NCI-H146 treated with DMSO at 0.1 percent for 48 hours (cell line): ENCODE results near the gene TMEM245.
A peak's percentile ranks its signal among the peaks of the same experiment; 100 is the strongest.

ENCODE experiments used
- DNase-seq: peaks from one replicate; lab custom pipeline; 2025; ENCODE audit not compliant: unreplicated experiment; lab: John Stamatoyannopoulos, UW

Gene TMEM245

DNA sequence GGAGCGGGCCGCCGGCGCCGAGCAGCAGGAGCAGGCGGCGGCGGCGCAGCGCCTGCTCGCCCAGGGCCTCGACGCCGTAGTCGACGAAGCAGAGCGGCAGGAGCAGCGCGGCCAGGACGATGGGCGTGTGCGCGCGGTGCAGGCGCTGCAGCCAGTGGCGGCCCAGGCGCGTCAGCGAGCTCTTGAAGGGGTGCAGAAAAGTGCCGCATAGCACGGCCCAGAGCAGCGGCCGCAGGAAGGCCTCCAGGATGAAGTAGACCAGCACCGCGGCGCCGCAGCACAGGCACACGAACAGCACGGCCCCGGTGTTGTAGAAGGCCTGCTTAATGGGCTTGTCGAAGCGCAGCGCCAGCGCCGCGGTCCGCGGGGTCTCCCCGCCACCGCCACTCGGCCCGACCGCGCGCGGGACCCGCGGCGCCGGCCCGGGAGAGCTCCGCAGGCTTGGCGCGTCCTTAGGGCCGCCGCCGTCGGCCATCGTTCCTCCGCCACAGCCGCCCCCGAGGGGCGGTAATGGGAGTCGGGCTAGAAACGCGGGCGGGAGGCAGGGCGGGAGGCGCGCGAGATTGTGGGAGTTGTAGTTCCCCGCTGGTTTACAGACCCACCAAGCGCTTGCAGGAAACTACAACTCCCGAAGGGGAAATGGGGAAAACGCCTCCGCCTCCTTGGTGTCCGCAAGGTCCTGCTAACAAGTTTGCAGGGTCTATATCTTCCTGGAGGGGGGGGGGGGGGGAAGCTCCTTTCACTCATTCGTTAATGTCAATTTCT is at the start of gene TMEM245:
Gene TMEM245, minus strand, starts transcription at position 509 of the 765 bp plus-strand sequence. Its CDS starts 34 bp downstream, at position 475.
- peak; percentile 87 for DNase-seq

DNA sequence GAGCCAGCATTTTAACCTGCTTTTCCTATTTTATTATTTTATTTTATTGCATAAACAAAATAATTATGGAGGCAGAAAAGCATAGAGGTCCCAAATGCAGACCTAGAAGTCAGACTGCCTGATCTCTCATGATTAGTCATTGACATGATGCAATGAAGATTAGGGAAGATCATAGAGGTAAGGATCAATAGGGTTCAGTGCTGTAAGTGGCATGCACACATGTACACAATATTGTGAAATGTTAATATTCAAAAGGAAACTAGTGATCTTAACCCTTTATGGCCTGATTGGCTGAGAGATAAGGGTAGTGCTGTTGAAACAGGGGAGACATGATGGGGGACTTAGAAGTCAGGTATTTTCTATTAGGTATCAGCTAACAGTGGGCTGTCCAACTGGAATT is 48.4 kb upstream of the TMEM245 start:
- no peak for DNase-seq

DNA sequence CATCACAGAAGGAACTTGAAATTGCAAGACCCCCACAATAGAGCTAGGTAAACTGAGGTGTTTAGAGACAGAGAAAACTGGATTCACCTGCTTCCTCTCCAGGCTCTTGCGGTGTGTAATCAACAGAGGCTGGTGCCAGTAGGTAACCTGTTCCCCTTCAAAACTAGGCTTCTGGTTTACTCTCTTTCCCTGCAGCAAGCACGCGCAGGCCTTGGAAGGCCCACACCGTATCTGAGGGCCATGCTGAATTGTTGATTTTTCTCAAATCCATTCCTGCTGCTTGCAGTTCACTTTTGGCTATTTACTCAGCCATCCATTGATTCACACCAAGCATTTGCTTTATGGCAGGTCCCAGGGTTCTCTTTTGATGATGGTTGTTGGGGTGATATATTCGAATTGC is 48.0 kb upstream of the TMEM245 start:
- DNase-seq: no peak

DNA sequence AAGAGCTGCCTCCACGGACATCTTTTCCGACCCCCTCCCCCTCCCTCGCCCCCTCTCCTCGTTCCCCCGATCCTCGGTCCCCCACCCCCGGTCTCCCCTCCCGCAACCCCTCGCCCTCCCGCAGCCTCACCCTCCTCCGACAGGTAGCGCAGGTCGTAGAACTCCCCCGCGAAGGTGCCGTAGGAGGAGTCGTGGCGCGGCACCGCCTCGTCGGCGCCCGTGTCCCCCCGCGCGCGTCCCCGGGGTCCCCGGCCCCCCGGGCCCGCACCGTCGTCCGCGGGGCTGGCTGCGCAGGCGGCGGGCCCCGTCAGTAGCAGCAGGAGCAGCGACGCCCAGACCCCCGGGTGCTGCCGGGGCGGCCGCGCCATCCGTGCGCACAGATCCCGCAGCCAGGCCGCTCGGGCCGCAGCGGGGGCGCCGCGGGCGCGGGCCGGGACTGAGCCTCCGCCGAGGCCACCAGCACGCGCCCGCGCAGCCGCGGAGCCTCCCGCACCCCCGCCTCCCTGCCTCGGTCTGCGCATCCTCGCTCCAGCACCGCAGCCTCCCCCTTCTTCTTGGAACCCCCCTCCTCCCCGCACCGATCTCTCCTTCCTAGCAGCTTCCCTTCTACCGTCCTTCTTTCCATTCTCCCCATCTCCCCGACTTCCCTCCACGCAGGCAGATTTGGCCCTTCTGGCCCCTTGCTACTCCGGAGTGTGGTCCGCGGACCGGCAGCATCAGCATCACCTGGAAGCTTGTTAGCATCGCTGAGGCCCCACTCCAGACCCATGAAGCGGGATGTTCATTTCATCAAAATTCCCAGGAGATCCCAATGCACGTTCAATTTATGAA is 47.2 kb upstream of the TMEM245 start, which contains the start of gene FRRS1L:
Gene FRRS1L, minus strand, starts transcription at position 479 of the 831 bp plus-strand sequence. Its CDS starts 111 bp downstream, at position 368.
- DNase-seq: no peak

DNA sequence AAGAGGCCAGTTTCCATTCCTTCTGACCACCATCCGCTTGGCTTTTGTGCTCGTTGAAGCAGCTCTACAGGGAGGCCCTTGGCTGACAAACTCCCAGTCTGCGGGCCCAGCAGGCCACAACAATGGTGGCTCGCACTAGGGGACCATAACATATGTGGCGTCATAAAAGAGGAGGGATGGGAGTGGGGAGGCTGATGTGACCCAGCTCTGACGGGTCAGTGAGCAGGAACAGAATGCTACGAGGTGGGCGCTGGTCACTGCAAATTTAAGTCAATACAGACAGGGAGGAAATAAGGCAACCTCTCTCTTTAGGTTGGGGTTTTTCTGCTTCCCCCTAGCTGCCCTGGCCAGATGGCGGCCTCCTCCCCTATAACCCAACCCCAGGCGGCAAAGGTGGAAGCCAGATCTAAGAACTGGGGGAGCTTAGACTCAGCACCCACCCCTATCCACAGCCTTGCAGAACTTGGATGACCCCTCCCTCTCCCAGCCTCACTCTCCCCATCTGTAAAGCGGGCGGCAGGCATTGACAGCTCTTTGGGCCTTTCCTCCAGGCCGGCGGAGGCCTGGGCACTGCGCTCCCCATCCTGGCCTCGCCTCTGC is 46.5 kb upstream of the TMEM245 start:
- DNase-seq: peak; percentile 53

DNA sequence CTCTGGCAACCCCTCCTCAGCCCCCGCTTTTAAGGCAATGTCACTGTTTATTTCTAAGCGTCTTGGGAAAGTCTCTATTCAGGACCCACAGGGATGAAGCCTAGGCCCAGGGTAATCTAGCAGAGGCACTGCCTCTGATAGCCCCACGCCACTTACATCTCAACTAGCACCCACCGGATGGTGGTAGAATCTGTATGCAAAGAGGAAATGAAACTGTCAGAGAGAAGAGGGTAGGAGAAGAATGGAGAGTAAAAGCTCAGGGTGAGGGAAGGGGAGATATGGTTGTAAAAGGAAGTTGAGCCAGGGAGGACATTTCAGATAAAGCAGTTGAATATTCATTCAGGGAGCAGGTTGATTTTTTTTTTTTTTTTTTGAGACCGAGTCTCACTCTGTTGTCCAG is 44.3 kb upstream of the TMEM245 start:
- no peak for DNase-seq

DNA sequence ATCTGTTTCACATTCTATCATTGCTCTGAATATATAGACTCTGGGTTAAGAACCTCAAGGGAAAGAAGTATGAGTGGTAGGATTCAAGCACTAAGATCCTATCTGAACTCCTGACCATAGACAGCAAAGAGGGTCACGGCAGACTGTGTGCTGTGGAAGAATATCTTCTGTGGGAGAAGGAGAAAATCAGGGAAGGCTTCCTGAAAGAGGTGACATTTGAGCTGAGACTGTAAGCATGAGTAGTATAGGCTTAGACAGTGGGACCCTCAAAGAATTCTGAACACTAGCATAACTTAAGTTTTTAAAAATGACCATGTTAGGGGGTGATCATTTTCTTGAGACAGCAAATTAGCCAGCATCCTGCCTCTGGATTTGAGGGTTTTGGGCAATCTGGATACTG is 43.4 kb upstream of the TMEM245 start:
- no peak for DNase-seq

DNA sequence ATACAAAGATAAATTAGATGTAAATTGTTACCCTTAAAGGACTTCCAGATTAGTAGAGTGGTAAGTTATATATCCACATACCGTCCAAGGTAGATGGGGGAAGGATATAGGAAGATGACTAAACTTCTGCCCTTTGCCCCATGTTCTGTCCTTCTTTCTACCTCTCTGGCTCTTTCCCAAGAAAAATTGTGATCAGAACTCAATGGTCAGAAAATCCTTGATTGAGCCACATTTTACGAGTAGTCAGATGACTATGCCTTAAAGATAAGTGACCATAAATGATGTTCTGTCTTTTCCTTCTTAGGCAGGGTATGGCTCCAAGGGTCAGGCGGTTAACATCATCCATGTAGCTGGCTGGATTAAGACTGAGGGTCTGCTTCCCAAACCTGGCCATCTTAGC is 42.9 kb upstream of the TMEM245 start:
- DNase-seq: no peak

DNA sequence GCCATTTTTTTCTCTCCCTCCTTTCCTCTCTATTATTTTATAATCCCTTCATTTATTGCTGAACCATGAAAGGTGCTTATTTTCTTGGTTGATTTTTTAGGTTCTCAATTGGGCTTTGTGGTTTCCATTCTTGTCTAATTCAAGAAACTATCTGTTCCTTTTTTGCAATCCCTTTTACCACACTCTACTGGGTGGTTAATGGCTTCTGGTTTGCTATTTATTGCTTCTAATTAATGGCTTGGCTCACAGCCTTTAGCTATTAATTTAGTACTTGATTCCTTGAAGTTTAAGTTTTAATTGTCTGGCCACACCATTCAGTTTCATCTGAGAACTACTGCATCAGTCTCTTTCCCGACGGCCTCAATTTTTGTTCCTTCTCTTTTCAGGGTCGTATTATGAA is 41.7 kb upstream of the TMEM245 start:
- no peak for DNase-seq

DNA sequence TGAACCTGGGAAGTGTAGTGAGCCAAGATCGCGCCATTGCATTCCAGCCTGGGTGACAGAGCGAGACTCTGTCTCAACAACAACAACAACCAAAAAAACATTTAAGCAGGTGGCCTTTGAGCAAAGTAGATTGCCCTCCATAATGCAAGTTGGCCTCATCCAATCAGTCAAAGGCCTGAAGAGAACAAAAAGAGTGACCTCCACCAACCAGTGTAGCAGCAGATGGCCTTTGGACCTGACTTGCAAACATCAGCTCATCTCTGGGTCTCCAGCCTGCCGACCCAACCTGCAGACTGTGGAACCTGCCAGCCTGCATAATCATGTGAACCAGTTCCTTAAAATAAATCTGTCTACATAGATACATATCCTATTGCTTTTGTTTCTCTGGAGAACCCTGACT is 39.8 kb upstream of the TMEM245 start:
- no peak for DNase-seq

DNA sequence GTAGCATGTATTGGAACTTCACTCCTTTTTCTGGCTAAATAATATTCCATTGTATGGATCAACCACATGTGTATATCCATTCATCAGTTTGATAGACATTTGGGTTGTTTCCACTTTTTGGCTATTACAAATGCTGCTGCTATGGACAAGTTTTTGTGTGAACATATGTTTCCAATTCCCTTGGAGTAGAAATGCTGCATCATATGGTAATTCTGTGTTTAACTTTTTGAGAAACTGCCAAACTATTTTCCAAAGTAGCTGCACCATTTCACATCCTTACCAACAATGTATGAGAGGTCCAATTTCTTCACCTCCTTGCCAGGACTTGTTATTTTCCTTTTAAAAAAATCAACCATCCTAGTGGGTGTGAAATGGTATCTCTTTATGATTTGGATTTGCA is 38.9 kb upstream of the TMEM245 start:
- no peak for DNase-seq

DNA sequence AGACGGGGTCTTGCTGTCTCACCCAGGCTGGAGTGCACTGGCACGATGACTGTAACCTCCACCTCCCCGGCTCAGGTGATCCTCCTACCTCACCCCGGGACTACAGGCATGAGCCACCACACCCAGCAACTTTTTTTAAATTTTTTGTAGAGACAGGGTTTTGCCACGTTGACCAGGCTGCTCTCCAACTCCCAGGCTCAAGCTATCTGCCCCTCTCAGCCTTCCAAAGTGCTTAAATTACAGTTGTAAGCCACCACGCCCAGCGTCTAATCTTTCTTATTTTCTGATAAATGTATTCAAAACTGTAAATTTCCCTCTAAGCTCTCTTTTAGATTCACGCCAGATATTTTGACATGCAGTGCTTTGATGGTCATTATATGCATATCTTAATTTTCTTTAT is 37.0 kb upstream of the TMEM245 start:
- DNase-seq: no peak

DNA sequence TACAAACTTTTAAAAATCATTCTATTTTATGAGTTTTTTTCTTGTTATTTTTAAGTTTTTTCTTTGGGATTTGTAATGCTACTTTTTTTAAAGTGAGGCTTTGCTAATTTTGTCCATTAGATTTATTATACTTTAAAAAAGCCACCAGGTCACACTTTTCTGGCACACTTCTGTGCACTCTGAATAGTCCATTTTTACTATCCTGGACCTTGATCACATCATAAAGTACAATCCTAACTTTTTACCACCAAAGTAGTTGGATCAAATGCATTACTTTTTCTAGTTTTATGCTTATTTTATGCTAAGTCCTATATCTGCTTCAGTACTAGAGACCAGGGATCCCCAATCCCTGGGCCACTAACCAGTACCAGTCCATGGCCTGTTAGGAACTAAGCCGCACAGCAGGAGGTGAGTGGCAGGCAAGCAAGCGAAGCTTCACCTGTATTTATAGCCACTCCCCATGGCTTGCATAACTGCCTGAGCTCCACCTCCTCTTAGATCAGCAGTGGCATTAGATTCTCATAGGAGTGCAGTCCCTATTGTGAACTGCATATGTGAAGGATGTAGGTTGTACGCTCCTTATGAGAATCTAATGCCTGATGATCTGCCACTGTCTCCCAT is 31.3 kb upstream of the TMEM245 start:
- no peak for DNase-seq

DNA sequence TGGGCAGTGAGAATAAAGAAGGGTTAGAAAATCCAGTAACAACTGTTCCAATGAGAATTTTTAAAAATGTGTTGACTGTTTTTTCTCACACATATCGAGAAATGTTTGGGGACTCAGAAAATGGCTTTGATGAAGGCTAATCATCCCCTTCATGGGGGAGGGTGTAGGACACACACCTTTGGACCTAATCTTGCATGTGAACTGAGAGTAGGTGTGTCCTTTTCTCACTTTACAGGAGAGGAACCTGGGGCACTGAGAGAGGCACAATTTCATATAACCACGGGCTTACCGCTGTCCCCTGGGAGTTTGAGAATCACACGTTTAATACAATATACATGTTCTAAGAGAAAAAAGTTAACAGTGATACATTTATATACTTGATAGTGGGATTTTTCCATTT is 30.0 kb upstream of the TMEM245 start:
- no peak for DNase-seq

DNA sequence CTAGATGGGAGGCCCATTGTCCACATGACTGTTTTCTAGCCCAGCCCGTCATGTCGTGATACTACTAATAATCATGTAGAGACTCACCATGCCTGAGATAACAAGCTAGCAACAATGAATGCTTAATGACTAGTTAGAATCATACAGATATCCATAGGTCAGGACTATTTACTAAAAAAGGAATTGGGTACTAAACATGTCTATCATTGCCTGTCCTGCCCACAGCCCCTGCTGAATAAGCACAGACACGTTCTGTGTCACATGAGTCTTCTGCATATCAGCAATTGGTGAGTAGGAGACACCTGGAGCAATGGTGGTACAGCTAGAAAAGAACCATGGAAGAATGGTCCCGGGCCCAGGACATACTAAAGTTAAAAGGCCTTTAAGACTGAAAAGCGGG is 29.3 kb upstream of the TMEM245 start:
- DNase-seq: no peak

DNA sequence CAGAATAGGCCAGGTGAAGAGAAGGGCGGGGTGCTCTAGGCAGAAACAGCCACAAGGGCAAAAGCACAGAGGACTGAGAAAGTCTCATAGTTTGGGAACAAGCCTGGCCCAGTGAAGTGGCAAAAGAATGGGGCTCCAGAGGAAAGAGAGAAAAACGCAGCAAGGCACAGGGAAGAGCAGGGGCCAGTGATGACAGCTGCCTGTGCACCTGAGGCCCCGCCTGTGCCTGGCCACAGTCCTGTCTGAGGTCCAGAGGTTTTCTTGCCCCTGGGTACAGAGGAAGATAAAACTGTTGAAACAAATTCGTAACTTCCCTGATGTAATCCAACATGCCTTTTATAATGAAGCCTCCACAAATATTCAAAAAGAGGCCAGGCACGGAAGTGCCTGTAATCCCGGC is 25.3 kb upstream of the TMEM245 start:
- DNase-seq: no peak

DNA sequence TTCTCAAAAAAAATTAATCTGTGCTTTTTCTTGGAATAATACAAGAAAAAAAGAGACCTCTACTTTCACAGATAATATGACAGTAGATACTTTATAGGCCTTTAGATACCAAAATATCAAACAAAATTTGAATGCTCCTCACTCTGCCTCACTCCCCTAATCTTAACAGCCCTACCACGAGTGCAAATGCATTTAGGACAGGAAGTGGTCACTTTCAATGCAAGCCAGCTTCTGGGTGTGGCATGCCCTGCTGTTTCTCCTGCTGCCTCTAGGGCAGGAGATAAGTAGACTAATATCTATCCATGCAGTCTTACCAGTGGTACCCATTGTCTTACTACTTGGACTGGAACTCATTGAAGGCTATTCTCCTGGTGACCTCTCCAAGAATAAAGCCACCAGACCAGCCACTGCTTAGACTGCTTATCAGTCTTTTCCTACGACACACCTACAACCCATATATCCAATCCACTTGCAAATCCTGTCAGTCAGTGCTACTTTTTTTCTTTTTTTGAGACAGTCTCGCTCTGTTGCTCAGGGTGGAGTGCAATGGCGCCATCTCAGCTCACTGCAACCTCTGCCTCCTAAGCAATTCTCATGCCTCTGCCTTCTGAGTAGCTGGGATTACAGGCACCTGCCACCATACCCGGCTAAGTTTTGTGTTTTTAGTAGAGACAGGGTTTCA is 24.3 kb upstream of the TMEM245 start:
- DNase-seq: no peak

DNA sequence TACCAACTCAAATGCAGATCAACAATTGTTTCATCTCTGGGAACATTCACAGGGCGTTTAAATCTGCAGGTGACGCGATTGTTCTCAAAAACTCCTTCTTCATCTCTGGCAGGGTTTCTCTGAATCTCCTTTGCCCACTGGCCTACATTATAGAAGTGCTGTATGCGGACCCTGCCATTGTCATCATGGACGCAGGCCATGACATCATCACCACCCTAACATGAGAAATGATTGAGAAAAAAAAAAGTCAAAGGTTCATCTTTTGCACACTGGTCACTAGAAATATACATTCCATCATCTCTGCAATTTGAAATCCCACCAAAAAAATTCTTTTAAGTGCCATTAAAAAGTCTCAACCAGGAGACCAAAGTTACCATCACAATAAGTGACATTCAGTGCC is 21.6 kb upstream of the TMEM245 start:
- no peak for DNase-seq

DNA sequence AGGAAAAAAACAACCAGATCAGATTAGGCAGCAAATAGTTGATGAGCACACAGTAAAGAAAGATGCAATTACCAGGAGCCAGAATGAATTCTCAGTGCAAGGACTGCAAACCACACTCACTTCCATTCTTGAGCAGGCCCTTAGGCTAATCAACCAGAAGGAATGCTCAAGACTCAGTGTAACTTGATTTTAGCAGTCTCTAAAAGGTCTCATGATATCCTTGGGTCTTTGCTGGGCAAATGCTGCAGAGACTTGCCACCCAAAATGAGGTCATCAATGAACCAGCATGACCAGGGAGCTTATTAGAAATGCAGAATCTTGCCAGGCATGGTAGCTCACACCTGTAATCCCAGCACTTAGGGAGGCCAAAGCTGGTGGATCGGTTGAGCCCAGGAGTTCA is 20.1 kb upstream of the TMEM245 start:
- no peak for DNase-seq

DNA sequence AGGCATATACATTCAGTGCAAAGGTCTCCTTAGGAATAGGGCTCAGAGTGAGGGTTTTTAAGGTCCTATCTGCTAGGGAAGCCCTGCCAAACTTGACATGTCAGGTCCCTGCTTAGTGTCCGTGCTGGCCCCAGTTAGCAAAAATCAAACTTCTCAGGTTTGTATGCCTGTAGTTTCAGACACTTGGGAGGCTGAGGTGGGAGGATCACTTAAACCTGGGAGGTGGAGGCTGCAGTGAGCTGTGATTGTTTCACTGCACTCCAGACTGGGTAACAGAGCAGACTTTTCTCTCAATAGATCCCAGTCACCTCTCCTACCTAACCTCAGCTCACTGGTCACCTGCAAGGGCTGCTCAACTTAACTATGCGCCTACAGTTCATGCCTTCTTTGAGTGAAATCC is 18.7 kb upstream of the TMEM245 start:
- no peak for DNase-seq

DNA sequence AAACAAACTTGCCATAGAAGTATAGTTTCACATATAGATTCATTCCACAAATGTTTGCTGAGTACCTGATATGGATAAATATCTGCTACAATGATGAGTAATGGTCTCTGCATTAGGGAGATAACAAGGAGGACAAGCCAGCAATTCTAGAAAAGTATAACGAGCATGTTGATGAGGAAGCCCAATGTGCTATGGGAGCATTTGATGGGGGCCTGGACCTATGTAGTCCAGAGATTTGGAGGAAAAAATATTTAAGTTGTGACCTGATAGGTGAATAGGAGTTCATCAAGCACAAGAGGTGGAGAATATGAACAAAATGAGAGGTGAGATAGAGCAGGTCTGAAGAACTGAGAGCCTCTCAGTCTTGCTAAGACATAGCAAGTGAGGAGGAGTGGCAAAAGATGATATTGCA is 14.4 kb upstream of the TMEM245 start:
- no peak for DNase-seq
